CD4-positive, alpha-beta T cell treated with Interleukin-1 beta for 1 hour (primary cell): ENCODE results near the gene TREML2.

ENCODE experiments used
- DNase-seq, 2 donors: peaks; one replicate each; pipeline ENCODE4 v3.0.0-alpha.2; 2020 to 2022

Gene TREML2

DNA sequence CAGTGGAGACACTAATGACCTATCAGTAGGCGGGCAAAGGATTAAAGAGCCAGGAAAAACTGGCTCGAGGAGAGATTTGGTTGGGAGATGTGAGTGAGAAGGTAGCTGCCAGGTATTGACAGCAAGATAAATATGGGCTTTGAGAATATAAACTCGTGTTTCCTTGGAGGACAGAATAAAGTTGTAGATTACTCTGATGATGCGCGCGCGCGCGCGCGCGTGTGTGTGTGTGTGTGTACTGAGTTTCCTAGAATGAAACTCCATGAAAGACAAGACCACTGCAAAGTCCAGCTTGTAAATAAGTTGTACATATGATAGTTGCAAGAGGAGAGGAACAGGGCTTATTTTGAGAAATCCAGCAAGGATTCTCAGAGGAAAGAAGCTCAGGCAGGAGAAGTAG is 24.8 kb downstream of the TREML2 start:
- no peak for DNase-seq

GRCh38 chr6:41175084-41175483 is 25.9 kb downstream of the TREML2 start:
- DNase-seq: no peak

GRCh38 chr6:41174610-41175009 is 26.3 kb downstream of the TREML2 start:
- no peak for DNase-seq

GRCh38 chr6:41171908-41172307 is 29.0 kb downstream of the TREML2 start:
- DNase-seq: no peak

- no peak for DNase-seq
Observed at GRCh38 chr6:41170547-41171160, 30.3 kb downstream of the TREML2 start.

DNA sequence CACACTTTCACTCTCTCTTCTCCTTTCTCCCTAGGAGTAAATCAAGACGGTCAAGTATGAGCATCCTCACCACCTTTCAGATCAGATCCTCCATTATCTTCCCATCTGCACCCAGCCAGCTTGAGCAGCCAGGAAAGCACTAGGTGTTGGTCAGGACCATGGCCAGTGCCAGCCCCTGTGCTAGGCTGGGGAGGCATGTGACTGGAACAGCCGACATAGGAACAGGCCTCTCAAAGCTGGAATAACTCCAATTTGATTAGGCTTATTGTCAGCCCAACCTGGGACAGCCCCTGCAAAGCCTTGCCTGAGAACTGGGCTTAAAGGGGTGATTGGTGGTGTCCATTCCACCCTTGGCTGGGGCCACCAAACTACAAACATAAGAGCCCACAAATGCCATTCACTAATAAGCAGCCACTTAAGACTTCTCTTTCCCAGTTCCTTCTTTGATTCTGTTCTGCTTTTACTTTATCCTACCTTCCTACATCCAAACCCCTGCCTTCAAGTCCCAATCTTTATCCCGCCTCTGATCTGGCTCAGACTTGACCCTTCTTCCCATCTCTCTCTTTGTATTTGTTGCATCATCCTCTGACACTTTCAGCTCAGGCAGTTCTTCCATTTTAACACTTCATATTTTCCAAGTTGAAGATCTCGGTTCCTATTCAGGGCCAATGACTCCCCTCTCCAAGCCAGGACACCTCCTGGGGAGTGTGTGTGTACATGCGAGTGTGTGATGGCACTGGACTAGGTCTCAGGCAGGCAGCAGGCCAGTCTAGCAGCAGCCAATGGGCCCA is 33.6 kb downstream of the TREML2 start:
- no peak for DNase-seq

DNA sequence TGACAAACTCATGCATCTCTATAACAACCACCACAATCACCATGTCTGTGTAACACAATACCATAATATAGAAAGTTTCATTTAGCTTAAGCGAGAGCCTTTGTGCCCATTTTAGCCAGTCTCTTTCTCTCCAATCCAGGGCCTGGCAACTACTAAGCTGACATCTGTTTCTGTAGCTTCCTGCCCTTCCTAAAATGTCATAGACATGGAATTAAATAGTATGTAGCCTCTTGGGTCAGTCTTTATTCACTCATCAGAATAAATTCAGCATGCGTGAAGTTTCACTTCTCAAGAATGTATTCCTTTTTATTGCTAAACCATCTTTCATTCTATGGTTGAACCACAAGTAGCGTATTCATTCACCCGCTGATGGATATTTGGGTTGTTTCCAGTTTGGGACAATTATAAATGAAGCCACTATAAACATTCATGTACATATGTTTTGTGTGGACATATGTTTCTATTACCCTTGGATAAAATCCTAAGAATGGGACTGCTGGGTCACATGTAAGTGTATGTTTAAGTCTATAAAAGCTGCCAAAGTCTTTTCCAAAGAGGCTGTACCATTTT is 36.3 kb downstream of the TREML2 start:
- DNase-seq: no peak

GRCh38 chr6:41163419-41163717 is 37.6 kb downstream of the TREML2 start:
- no peak for DNase-seq

GRCh38 chr6:41162687-41163418 is 38.1 kb downstream of the TREML2 start, which contains the start of gene TREM2:
TREM2 (minus strand) TSS chr6:41163116; CDS start chr6:41163082, 34 bp downstream.
- no peak for DNase-seq

GRCh38 chr6:41161851-41162552 is 38.9 kb downstream of the TREML2 start:
- no peak for DNase-seq

GRCh38 chr6:41161380-41161779 is 39.6 kb downstream of the TREML2 start:
- DNase-seq: no peak

GRCh38 chr6:41160933-41161332 is 40.0 kb downstream of the TREML2 start:
- no peak for DNase-seq

- DNase-seq: no peak
Observed at GRCh38 chr6:41159415-41160082, 41.4 kb downstream of the TREML2 start.

GRCh38 chr6:41157323-41157722 is 43.6 kb downstream of the TREML2 start:
- peak in 1 of 2 donors; percentile 51 for DNase-seq

DNA sequence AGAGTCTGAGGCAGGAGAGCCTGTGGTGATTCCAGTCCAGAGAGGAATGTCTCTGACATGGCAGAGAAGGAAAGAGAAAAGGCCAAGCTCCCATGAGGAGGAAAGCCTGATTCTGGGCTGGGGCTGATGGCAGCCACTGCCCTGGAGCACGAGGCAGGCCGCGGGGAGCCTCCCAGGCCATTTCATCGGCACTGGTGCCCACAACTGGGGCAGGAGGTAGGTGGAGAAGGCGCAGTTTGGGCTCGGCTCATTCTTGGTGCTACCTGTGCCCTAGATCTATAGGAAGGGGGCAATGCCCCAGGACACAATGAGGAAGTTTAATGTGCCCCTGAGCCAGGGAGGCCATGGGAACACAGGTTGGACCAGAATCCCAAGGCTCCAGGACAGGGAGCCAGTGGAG is 44.2 kb downstream of the TREML2 start:
- DNase-seq: no peak

DNA sequence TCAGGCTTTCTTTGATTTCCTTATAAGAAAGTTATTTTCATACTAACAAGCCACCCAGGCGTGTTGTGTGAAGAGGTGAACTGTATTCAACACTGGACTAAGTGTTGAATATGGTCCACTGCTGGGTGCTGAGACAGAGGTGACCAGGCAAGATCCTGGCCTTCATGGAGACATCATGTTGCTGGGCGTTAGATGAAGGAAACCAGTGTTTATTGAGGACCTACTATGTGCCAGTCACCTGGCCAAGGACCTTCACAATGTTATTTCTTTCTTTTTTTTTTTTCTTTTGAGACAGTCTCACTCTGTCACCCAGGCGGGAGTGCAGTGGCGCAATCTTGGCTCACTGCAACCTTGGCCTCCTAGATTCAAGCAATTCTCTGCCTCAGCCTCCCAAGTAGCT is 44.9 kb downstream of the TREML2 start:
- no peak for DNase-seq

- no peak for DNase-seq
Observed at GRCh38 chr6:41155132-41155805, 45.7 kb downstream of the TREML2 start.

- DNase-seq: no peak
Observed at GRCh38 chr6:41153992-41154625, 46.8 kb downstream of the TREML2 start, which contains the start of gene TREML1. TREML1 (minus strand) TSS chr6:41154347; CDS start chr6:41154288, 59 bp downstream.

DNA sequence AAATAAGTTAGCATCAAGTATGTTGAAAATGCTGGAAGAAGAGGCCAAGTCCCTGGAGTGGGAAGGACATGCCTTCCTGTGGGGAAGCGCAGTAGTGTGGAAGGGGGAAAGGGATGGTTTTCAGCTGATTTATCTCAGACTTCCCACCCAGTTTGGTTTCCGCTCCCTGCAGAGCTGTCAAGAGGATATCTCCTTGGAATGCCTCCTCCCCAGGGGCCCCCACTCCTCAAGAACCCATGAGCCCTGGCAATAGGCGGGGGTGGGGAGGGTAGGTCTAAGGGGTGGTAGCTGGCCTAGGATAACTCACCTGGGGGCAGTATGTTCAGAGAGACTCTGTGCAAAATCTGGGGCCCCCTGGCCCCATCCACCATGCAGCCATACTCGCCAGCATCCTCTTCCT is 47.5 kb downstream of the TREML2 start:
- DNase-seq: no peak

- no peak for DNase-seq
Observed at GRCh38 chr6:41150671-41151070, 50.3 kb downstream of the TREML2 start.

DNA sequence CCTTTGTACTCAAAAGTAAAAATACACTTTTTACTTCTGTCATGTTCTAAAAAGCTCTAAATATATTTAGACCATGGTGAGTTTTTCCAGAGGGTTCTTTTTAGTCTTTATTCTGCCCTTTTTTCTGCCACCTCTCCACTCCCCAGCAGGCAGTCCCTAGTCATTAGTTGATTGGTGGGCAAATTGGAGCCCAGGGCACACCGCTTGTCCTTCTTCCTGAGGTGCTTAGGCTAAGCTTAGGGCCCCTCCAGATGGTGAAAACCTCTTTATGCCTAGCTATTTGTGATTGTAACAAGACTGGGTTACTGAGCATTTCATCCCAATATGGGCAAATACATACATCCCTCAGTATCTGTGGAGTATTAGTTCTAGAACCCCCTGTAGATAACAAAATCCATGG is 53.0 kb downstream of the TREML2 start:
- DNase-seq: no peak
